Lung (tissue), 12 donors: Measurements from ENCODE around the gene SLC37A1. TPM values are rescaled to one million over a fixed set of nuclear protein-coding genes. Genes with fewer than 3 reads are reported as not detected.

Source experiments
- ATAC-seq: fragments of 200-7000 bp; cut with Tn5 transposase; one replicate; pipeline ENCODE4 v1.9.1; 2020; ENCODE audit warnings: moderate number of reproducible peaks; ENCODE audit not compliant: insufficient read depth, low FRiP score
- DNase-seq, 3 donors: peaks; one replicate each; pipeline ENCODE4 v3.0.0-alpha.2; 2013 to 2017
- H3K27ac ChIP-seq, 2 donors: one replicate each; pipeline ENCODE4 v1.5.1; 2013; ENCODE audit warnings: mild to moderate bottlenecking in 2 of 2, moderate library complexity in 2 of 2, control low read depth in 1 of 2, inconsistent platforms in 1 of 2, low read depth in 1 of 2, low read length in 1 of 2
- H3K27me3 ChIP-seq, 3 donors: one replicate each; pipeline ENCODE4 v1.5.1; 2013; ENCODE audit warnings: low read length in 2 of 3; ENCODE audit not compliant: control insufficient read depth in 3 of 3, insufficient read depth in 3 of 3
- H3K36me3 ChIP-seq, 4 donors: one replicate each; pipeline ENCODE4 v1.5.1; 2013; ENCODE audit warnings: low read length in 4 of 4, mild to moderate bottlenecking in 1 of 4, moderate library complexity in 1 of 4; ENCODE audit not compliant: control insufficient read depth in 4 of 4, insufficient read depth in 4 of 4
- H3K4me1 ChIP-seq, 5 donors: one replicate each; pipeline ENCODE4 v1.5.1; 2013; ENCODE audit warnings: low read length in 5 of 5, mild to moderate bottlenecking in 2 of 5, moderate library complexity in 1 of 5; ENCODE audit not compliant: control insufficient read depth in 5 of 5, insufficient read depth in 5 of 5
- H3K4me3 ChIP-seq: one replicate; pipeline ENCODE4 v1.5.1; 2013; ENCODE audit warnings: mild to moderate bottlenecking, control low read depth, moderate library complexity
- H3K9ac ChIP-seq, 2 donors: one replicate each; pipeline ENCODE4 v1.5.1; 2013; ENCODE audit warnings: low read length in 2 of 2, control low read depth in 1 of 2; ENCODE audit not compliant: insufficient read depth in 1 of 2
- H3K9me3 ChIP-seq, 4 donors: one replicate each; pipeline ENCODE4 v1.5.1; 2013; ENCODE audit warnings: low read length in 3 of 4, mild to moderate bottlenecking in 1 of 4, moderate library complexity in 1 of 4; ENCODE audit not compliant: control insufficient read depth in 4 of 4, insufficient read depth in 3 of 4
- CTCF ChIP-seq: IDR thresholded peaks from 2 replicates; pipeline ENCODE4 v1.5.1; 2012; ENCODE audit warnings: mild to moderate bottlenecking; ENCODE audit errors: control extremely low read depth, extremely low read depth
- WGBS, 2 donors: extraction: QIAGEN DNeasy Blood & Tissue Kit; methylation state at CpG; one replicate each; pipeline ENCODE4 v1.1.7; 2013; 5-methylcytosine and 5-hydroxymethylcytosine counted together
- polyA plus RNA-seq, 2 donors: library from polyadenylated mRNA; stranded (reverse); fragments of 200-250 nt; gene quantifications; one replicate each; pipeline ENCODE4 v1.2.1, GENCODE V29; 2013
- total RNA-seq, 2 donors: library from RNA; depleted of rRNA in 1 of 2; stranded (reverse); fragments of >200 nt in 1 of 2; gene quantifications; one replicate each; pipeline ENCODE4 v1.2.1, GENCODE V29; 2014 to 2021
- donor health status: control.
- donor health status: control.
- donor health status: Bipolar disorder and iron deficiency.
- donor health status: healthy.
- donor health status: DM: yes; HTN: yes; CAD: no.

SLC37A1 gene
- total and polyA plus RNA-seq, 4 donors: 13.3 to 29.5 (median 19.6) TPM

GRCh38 chr21:42596657-42597056 lies 83.0 kb downstream of the SLC37A1 start:
- 85 to 91% methylated on average over 2 of the region's 2 CpGs for WGBS, 2 donors
- Histone ChIP-seq H3K27ac (no peak overlapping the region), H3K36me3 (no peaks in the 10 kb centered on the region), H3K4me3 (no peak overlapping the region), H3K27me3 (no peaks in the 10 kb centered on the region), H3K9ac (no peak overlapping the region), H3K9me3 (no peaks in the 10 kb centered on the region), H3K4me1 (peaks cover 0 to 4% (median 0%) of the 10 kb centered on the region in 5 donors)
- no peak for DNase-seq
- no peak for TF ChIP-seq CTCF
- ATAC-seq: no peak

- ATAC-seq (no peak), DNase-seq (no peak)
- 92 to 94% methylated on average over 11 of the region's 11 CpGs for WGBS, 2 donors
- H3K27me3 ChIP-seq: no peaks in the 10 kb centered on the region
- no peak overlapping the region for H3K4me3 ChIP-seq
- peaks cover 0 to 4% (median 0%) of the 10 kb centered on the region in 5 donors for H3K4me1 ChIP-seq
- no peak overlapping the region for H3K27ac ChIP-seq
- TF ChIP-seq CTCF: no peak
- H3K9ac ChIP-seq: no peak overlapping the region
- no peaks in the 10 kb centered on the region for H3K9me3 ChIP-seq
- no peaks in the 10 kb centered on the region for H3K36me3 ChIP-seq
Observed at GRCh38 chr21:42597487-42598158, 84.0 kb downstream of the SLC37A1 start.

- ATAC-seq (no peak), DNase-seq (no peak)
- Histone ChIP-seq H3K4me1 (no peaks in the 10 kb centered on the region), H3K36me3 (no peaks in the 10 kb centered on the region), H3K27ac (no peak overlapping the region), H3K4me3 (no peak overlapping the region), H3K9me3 (no peaks in the 10 kb centered on the region), H3K9ac (no peak overlapping the region), H3K27me3 (no peaks in the 10 kb centered on the region)
- WGBS, 2 donors: 96 to 98% methylated on average over 11 of the region's 11 CpGs
- no peak for TF ChIP-seq CTCF
Observed at GRCh38 chr21:42598159-42598735, 84.6 kb downstream of the SLC37A1 start.

- no peak for TF ChIP-seq CTCF
- Histone ChIP-seq H3K27me3 (no peaks in the 10 kb centered on the region), H3K27ac (no peak overlapping the region), H3K9me3 (peaks cover 0 to 4% (median 1%) of the 10 kb centered on the region in 4 donors), H3K36me3 (no peaks in the 10 kb centered on the region), H3K4me1 (no peaks in the 10 kb centered on the region), H3K9ac (no peak overlapping the region), H3K4me3 (no peak overlapping the region)
- ATAC-seq (no peak), DNase-seq (no peak)
- WGBS, 2 donors: 89 to 96% methylated on average over 4 of the region's 4 CpGs
Observed at GRCh38 chr21:42599486-42599885, 85.8 kb downstream of the SLC37A1 start.
